GM12891 (cell line): ENCODE measurements around the gene CALML3.

Source experiments
- PAX5 ChIP-seq: IDR thresholded peaks from 2 replicates; pipeline ENCODE4 v1.6.1; 2011; ENCODE audit warnings: low read length, moderate library complexity, mild to moderate bottlenecking; ENCODE audit not compliant: insufficient read depth, severe bottlenecking
- POLR2A ChIP-seq: IDR thresholded peaks from 2 replicates; pipeline ENCODE4 v1.6.1; 2011; ENCODE audit warnings: low read depth, low read length, control low read depth
- POLR2AphosphoS5 ChIP-seq: IDR thresholded peaks from 2 replicates; pipeline ENCODE4 v1.6.1; 2011; ENCODE audit warnings: low read depth, low read length, control low read depth
- POU2F2 ChIP-seq: IDR thresholded peaks from 2 replicates; pipeline ENCODE4 v1.6.1; 2011; ENCODE audit warnings: low read depth, mild to moderate bottlenecking, control low read depth, low read length, moderate library complexity
- SPI1 ChIP-seq: IDR thresholded peaks from 2 replicates; pipeline ENCODE4 v1.6.1; 2011; ENCODE audit warnings: low read depth, low read length, control low read depth
- TAF1 ChIP-seq: IDR thresholded peaks from 2 replicates; pipeline ENCODE4 v1.6.1; 2011; ENCODE audit warnings: low read depth, low read length, control low read depth

DNA sequence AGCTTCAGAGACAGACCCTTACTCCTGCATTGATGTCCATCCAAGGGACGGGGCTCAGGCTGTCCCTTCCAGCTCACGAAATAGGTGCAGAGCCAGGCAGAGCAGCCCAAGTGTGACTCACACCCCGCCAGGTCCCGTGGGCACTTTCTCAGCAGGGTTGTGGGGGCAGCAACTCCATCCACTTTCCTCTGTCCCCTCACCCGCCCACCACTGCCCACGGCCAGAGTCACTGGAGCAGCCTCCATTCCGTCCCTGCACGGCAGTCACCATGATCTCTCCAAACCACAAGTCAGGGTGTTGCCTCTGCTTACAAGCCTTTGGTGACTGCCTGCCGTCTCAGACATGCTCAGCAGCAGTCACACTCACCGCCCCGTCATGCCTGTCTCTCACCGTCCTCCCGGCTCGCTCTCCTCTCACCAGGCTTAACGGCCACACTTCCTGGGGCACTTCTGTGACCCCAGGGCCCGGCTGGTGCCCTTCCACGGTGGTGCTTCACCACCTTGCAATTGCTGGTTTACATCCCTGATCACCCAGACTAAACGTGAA, 39.3 kb downstream of the CALML3 start:
- TF ChIP-seq POLR2AphosphoS5 (no peak), POLR2A (no peak), SPI1 (no peak), TAF1 (no peak), POU2F2 (no peak), PAX5 (no peak)
